GM19324 (cell line): Measurements from ENCODE around the gene SLC22A17.
"Not testable (repeated sequence)": the region's sequence is repeated elsewhere in the genome, so short reads cannot be mapped to it uniquely, and the experiment has no call there.

Experiments used
- ATAC-seq: cut with Tn5 transposase; IDR thresholded peaks from one replicate; pipeline ENCODE4 v1.9.1; 2021; ENCODE audit warnings: mild to moderate bottlenecking, moderate library complexity; ENCODE audit not compliant: unreplicated experiment, low FRiP score

SLC22A17 gene

DNA sequence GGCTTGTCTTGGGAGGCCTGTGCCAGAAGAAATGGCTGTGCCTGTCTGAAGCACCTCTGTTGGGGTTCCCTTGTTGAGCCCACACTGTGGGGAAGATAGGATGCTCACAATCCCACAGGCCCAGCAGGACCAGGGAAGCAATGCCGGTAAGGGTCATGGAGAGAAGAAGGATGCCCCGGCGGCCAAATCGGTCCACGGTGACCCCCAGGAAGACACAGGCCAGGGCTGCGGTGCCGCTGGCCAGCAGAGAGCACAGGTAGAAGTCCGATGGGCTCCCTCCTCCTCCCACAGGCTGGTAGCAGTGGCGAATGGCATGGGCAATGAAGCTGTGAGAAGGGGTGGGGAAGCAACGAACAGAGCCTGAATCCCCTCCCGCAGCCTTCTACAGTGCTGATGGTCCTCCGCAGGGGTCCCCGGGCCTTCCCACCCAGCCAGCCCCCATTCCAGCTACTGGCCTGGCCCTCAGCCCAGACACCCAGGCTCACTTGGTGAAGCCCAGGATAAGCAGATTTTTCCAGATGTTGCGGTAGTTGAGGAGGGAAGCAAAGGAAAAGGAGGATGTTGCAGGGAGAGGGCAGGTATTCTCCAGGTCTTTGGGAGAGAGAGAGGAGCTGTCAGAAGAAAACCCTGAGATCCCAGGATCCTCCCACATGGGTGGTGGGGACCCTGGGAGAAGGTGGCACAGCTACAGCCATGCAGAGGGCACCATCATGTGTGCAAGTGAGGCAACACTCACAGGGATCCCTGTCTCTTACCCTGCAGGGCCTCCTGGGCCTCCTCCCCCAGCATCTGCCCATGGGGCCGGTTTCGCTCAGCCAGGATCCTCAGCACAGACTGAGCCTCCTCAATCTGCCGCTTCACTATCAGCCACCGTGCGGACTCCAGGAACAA, 5.0 kb downstream of the SLC22A17 start:
- no peak for ATAC-seq

DNA sequence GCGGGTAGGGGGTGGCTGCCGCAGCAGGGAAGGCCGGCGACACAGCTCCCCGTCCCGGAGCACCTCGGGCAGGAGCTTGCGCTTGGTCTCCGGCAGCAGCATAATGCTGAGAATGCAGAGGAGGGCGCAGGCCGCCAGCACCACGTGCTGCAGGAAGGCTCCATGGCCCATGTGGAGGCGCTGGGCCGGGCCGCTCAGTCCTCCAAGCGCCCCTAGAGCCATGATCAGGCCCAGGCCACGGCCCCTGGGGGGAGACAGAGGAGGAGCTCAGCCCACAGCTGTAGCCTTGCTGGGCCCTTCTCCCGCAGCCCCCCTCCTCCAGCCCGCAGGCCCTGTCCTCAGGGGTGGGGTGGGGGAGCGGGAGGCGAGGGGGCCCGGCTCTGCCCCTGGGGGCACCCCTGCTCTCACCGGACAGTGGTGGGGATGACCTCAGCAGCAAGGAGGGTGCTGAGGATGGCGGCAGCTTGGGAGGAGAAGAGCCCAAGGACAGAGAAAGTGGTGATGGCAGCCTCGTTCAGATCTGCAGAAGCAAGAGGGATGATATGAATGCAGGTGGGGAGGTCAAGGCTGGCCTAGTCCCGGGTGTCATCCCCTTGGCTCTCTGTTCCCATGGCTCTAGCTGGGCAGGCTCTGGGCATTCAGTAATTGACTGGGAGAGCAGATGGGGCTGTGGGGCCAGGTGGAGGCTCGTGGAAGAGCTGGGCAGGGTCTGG, 5.8 kb downstream of the SLC22A17 start:
- no peak for ATAC-seq

GRCh38 chr14:23345987-23346692, 6.5 kb downstream of the SLC22A17 start:
- ATAC-seq = no peak

DNA sequence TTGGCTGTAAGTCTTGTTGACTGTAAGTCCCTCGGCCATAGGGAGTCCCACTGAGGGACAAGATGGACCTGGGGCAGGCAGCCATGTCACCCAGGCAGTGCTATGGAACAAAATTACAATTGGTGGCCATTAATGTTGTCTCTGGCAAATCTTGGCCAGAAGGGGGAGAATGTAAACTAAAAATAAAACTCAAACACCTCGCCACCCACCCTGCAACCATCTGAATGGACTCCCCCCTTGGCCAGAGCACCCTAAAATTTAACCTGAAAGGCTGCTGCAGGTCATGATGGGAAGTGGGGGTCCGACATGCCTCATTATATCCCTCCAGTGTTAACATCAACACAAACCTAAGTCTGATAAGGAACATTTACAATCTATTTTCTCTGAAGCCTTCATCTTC, 8.2 kb downstream of the SLC22A17 start:
- no peak for ATAC-seq

- no peak for ATAC-seq
Observed at GRCh38 chr14:23339506-23340268, 13.0 kb downstream of the SLC22A17 start.

DNA sequence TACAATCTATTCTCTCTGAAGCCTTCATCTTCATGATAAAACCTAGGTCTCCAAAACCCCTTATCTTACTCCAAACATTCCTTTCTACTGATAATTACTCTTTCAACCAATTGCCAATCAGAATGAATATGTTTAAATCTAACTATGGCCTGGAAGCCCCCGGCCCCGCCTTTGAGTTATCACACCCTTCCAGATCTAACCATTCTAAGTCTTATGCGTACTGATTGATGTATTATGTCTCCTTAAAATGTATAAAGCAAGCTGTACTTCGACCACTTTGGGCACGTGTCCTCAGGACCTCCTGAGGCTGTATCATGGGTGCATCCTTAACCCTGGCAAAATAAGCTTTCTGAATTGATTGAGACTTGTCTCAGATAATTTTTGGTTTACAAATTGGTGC, 17.1 kb downstream of the SLC22A17 start:
- ATAC-seq = no peak

GRCh38 chr14:23327947-23328744, 24.5 kb downstream of the SLC22A17 start:
- no peak for ATAC-seq

- no peak for ATAC-seq
Observed at GRCh38 chr14:23326491-23327332, 26.0 kb downstream of the SLC22A17 start.

DNA sequence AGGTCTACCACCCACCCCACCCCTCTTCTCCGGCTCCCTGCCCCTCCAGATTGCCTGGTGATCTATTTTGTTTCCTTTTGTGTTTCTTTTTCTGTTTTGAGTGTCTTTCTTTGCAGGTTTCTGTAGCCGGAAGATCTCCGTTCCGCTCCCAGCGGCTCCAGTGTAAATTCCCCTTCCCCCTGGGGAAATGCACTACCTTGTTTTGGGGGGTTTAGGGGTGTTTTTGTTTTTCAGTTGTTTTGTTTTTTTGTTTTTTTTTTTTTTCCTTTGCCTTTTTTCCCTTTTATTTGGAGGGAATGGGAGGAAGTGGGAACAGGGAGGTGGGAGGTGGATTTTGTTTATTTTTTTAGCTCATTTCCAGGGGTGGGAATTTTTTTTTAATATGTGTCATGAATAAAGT, 26.9 kb downstream of the SLC22A17 start:
- not testable (repeated sequence) for ATAC-seq

DNA sequence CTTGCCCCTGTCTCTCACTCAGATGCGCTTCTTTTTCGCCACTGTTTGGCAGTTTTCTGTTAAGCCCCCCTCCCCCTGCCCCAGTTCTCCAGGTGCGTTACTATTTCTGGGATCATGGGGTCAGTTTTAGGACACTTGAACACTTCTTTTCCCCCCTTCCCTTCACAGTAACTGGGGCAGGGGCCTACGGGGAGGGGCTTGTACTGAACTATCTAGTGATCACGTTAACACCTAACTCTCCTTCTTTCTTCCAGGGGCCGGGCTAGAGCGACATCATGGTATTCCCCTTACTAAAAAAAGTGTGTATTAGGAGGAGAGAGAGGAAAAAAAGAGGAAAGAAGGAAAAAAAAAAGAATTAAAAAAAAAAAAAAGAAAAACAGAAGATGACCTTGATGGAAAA, 27.7 kb downstream of the SLC22A17 start:
- no peak for ATAC-seq

DNA sequence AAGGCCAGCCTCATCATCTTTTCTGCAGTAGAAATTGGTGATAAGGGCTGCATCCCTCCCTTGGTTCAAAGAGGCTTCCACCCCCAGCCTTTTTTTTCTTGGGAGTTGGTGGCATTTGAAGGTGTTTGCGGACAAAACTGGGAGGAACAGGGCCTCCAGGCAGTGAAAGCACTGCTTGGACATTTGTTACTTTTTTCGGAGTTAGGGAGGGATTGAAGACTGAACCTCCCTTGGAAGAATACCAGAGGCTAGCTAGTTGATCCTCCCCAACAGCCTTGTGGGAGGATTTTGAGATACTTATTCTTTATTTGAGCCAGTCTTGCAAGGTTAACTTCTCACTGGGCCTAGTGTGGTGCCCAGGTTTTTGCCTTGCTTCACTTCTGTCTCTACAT, 28.2 kb downstream of the SLC22A17 start:
- ATAC-seq = no peak

DNA sequence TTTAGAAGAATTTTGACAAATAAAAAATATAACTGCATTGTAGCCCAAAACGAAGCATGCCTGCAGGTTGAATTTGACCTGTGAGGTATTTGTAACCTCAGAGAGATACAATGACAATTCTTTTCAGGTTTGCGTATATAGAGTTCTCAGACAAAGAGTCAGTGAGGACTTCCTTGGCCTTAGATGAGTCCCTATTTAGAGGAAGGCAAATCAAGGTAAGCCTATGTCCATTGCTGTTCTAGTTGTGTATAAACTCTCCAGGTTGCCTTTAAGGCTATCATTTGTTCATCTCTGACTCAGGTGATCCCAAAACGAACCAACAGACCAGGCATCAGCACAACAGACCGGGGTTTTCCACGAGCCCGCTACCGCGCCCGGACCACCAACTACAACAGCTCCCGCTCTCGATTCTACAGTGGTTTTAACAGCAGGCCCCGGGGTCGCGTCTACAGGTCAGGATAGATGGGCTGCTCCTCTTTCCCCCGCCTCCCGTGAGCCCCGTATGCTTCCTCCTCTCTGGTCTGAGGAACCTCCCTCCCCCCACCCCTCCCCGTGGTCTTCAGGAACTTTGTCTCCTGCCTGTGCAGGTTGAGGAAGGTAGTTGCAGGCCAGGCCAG, 28.7 kb downstream of the SLC22A17 start:
- ATAC-seq = no peak

GRCh38 chr14:23322568-23323517, 29.8 kb downstream of the SLC22A17 start:
- no peak for ATAC-seq

GRCh38 chr14:23321572-23322547, 30.8 kb downstream of the SLC22A17 start:
- peak; percentile 22 for ATAC-seq

DNA sequence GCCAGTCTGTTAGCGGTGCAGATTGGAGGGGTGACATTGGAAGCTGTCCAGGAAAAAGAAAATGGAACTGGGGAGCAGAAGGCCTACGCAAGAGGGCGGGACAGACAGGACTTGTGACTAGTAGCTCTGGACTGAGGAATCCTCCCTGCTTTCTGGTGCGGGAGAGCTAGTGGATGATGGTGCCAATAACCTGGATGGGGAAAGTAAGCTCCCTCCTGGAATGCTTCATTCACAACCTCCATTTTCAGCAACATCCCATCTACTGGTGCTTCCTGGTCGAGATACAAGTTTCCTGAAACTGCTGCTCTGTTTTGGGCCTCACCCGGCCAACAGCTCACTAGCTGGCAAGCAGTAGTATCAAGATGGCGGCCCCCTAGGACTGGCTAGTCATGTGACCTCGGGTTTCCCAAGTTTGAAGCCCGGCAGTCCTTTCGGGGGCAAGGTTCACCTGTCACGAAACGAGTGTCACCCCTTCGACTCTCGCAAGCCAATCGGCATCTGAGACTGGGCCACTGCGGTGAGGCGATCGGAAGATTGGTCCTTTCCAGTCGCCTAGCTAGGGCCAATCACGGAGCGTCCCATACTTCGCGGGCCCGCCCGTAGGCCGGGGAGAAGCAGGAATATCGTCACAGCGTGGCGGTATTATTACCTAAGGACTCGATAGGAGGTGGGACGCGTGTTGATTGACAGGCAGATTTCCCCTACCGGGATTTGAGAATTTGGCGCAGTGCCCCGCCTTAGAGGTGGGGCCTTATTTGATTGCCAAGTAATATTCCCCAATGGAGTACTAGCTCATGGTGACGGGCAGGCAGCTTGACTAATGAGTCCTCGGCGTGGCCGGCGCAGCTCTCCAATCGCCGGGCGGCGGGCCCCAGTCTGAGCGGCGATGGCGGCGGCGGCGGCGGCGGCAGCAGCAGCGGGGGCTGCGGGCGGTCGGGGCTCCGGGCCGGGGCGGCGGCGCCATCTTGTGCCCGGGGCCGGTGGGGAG, 31.8 kb downstream of the SLC22A17 start, which contains the start of gene PABPN1:
TSS of gene PABPN1 (plus strand) at position 874 of the 988 bp plus-strand sequence. CDS start at position 887, 13 bp downstream.
- ATAC-seq = peak; percentile 93
